Activated CD8-positive, alpha-beta memory T cell treated with anti-CD3 and anti-CD28 coated beads for 24 hours (primary cell): ENCODE data around the gene ITGA8.
"Not testable (repeated sequence)": the region's sequence is repeated elsewhere in the genome, so short reads cannot be mapped to it uniquely, and the experiment has no call there.

Experiments
- DNase-seq: peaks from one replicate; pipeline ENCODE4 v3.0.0-alpha.2; 2020

Gene ITGA8

GRCh38 chr10:15487376-15487775, 232.3 kb downstream of the ITGA8 start:
- DNase-seq = no peak

- DNase-seq = no peak
Observed at GRCh38 chr10:15486404-15486803, 233.3 kb downstream of the ITGA8 start.

- DNase-seq = no peak
Observed at GRCh38 chr10:15485684-15486316, 233.9 kb downstream of the ITGA8 start.

- no peak for DNase-seq
Observed at GRCh38 chr10:15485027-15485426, 234.7 kb downstream of the ITGA8 start.

GRCh38 chr10:15484128-15484527, 235.6 kb downstream of the ITGA8 start:
- DNase-seq = no peak

- DNase-seq = no peak
Observed at GRCh38 chr10:15483215-15484075, 236.3 kb downstream of the ITGA8 start.

- no peak for DNase-seq
Observed at GRCh38 chr10:15482156-15482555, 237.6 kb downstream of the ITGA8 start.

GRCh38 chr10:15478950-15479349, 240.8 kb downstream of the ITGA8 start:
- no peak for DNase-seq

GRCh38 chr10:15478429-15478828, 241.3 kb downstream of the ITGA8 start:
- DNase-seq = no peak

- no peak for DNase-seq
Observed at GRCh38 chr10:15476337-15476736, 243.4 kb downstream of the ITGA8 start.

- DNase-seq = not testable (repeated sequence)
Observed at GRCh38 chr10:15475439-15475838, 244.3 kb downstream of the ITGA8 start.

GRCh38 chr10:15474671-15475070, 245.1 kb downstream of the ITGA8 start:
- DNase-seq = no peak

- DNase-seq = no peak
Observed at GRCh38 chr10:15473396-15473767, 246.3 kb downstream of the ITGA8 start.

- DNase-seq = no peak
Observed at GRCh38 chr10:15472431-15473395, 247.0 kb downstream of the ITGA8 start.

- no peak for DNase-seq
Observed at GRCh38 chr10:15472008-15472407, 247.7 kb downstream of the ITGA8 start.

GRCh38 chr10:15469111-15469510, 250.6 kb downstream of the ITGA8 start:
- no peak for DNase-seq

- DNase-seq = no peak
Observed at GRCh38 chr10:15464381-15464780, 255.3 kb downstream of the ITGA8 start.
